WTC11 (cell line): ENCODE measurements around the gene ANKRD13A. TPM values are rescaled to one million over a fixed set of nuclear protein-coding genes. Genes with fewer than 3 reads are reported as not detected.

Source experiments
- ATAC-seq: fragments of 200-7000 bp; cut with Tn5 transposase; 2 replicates; pipeline ENCODE4 v1.10.0; 2021; ENCODE audit warnings: mild to moderate bottlenecking, moderate library complexity
- CTCF ChIA-PET: fragments of 300-600 bp; sonication (Branson Sonifier 250); formaldehyde crosslinking; loops from one replicate; lab custom pipeline; 2021; ENCODE audit warnings: antibody characterized with exemption; lab: Charles Lee
- POLR2A ChIA-PET: fragments of 350-600 bp; sonication (Branson Sonifier 250); formaldehyde crosslinking; loops from one replicate; lab custom pipeline; 2021; ENCODE audit warnings: antibody characterized with exemption; lab: Charles Lee
- DNase-seq: peaks from one replicate; pipeline ENCODE4 v3.0.0; 2021; ENCODE audit warnings: low spot score
- H3K27ac Mint-ChIP-seq: 2 replicates; pipeline ENCODE4 v1.8.0; 2021; ENCODE audit warnings: mixed read lengths
- H3K27me3 Mint-ChIP-seq: 2 replicates; pipeline ENCODE4 v1.8.0; 2021; ENCODE audit warnings: low read depth, mild to moderate bottlenecking, moderate library complexity, mixed read lengths
- H3K36me3 Mint-ChIP-seq: 2 replicates; pipeline ENCODE4 v1.8.0; 2021; ENCODE audit warnings: mixed read lengths
- H3K4me1 Mint-ChIP-seq: 2 replicates; pipeline ENCODE4 v1.8.0; 2022; ENCODE audit warnings: mixed read lengths
- H3K4me3 Mint-ChIP-seq: 2 replicates; pipeline ENCODE4 v1.8.0; 2021; ENCODE audit warnings: mild to moderate bottlenecking, moderate library complexity, mixed read lengths
- H3K9me3 Mint-ChIP-seq: 2 replicates; pipeline ENCODE4 v1.8.0; 2021; ENCODE audit warnings: mixed read lengths
- CBFB ChIP-seq: sonication (generic); formaldehyde crosslinking; IDR thresholded peaks from 2 replicates; pipeline ENCODE4 v1.8.1; 2022; ENCODE audit warnings: mild to moderate bottlenecking, low read depth, missing genetic modification reagents
- ESRRA ChIP-seq: sonication (generic); formaldehyde crosslinking; IDR thresholded peaks from 2 replicates; pipeline ENCODE4 v1.8.1; 2022; ENCODE audit warnings: mild to moderate bottlenecking, missing genetic modification reagents, borderline replicate concordance
- FOXP1 ChIP-seq: sonication (generic); formaldehyde crosslinking; IDR thresholded peaks from 2 replicates; pipeline ENCODE4 v1.8.0; 2022; ENCODE audit warnings: missing genetic modification reagents, mild to moderate bottlenecking, moderate library complexity, borderline replicate concordance
- HMGXB4 ChIP-seq: sonication (generic); formaldehyde crosslinking; IDR thresholded peaks from 2 replicates; pipeline ENCODE4 v1.8.1; 2023; ENCODE audit warnings: mild to moderate bottlenecking, moderate library complexity, missing genetic modification reagents
- JUN ChIP-seq: sonication (generic); formaldehyde crosslinking; IDR thresholded peaks from 2 replicates; pipeline ENCODE4 v1.8.0; 2023; ENCODE audit warnings: mild to moderate bottlenecking, missing genetic modification reagents
- KAT7 ChIP-seq: sonication (generic); formaldehyde crosslinking; IDR thresholded peaks from 2 replicates; pipeline ENCODE4 v1.8.1; 2023; ENCODE audit warnings: missing genetic modification reagents, mild to moderate bottlenecking, borderline replicate concordance
- NFATC4 ChIP-seq: fragments of 250-450 bp; sonication (Bioruptor Pico); IDR thresholded peaks from 2 replicates; pipeline ENCODE4 v1.9.0; 2021; ENCODE audit warnings: mild to moderate bottlenecking
- NR2C2 ChIP-seq: sonication (generic); formaldehyde crosslinking; IDR thresholded peaks from 2 replicates; pipeline ENCODE4 v1.8.0; 2022; ENCODE audit warnings: mild to moderate bottlenecking, missing genetic modification reagents
- SMAD3 ChIP-seq: sonication (generic); formaldehyde crosslinking; IDR thresholded peaks from 2 replicates; pipeline ENCODE4 v1.8.0; 2022; ENCODE audit warnings: missing genetic modification reagents, mild to moderate bottlenecking, borderline replicate concordance
- SP1 ChIP-seq: sonication (generic); formaldehyde crosslinking; conservative IDR thresholded peaks from 2 replicates; pipeline ENCODE4 v1.8.1; 2022; ENCODE audit warnings: missing genetic modification reagents
- ZNF317 ChIP-seq: sonication (generic); formaldehyde crosslinking; IDR thresholded peaks from 2 replicates; pipeline ENCODE4 v1.8.1; 2023; ENCODE audit warnings: low read depth, mild to moderate bottlenecking, moderate library complexity, missing genetic modification reagents, borderline replicate concordance
- ZNF416 ChIP-seq: fragments of 250-450 bp; sonication (Bioruptor Pico); IDR thresholded peaks from 2 replicates; pipeline ENCODE4 v1.9.0; 2021; ENCODE audit warnings: mild to moderate bottlenecking, inconsistent platforms
- ZNF423 ChIP-seq: fragments of 250-450 bp; sonication (Bioruptor Pico); IDR thresholded peaks from 2 replicates; pipeline ENCODE4 v2.1.2; 2022; ENCODE audit warnings: mild to moderate bottlenecking, moderate library complexity
- total RNA-seq: library from RNA; stranded (reverse); gene quantifications from 3 replicates; pipeline ENCODE4 v1.2.3, GENCODE V29; 2021
- TF ChIP-seq, protein P1 (sequence below): sonication (generic); formaldehyde crosslinking; IDR thresholded peaks from 2 replicates; pipeline ENCODE4 v1.8.1; 2023; ENCODE audit warnings: mild to moderate bottlenecking, missing genetic modification reagents, moderate library complexity
- TF ChIP-seq, protein P2 (sequence below): sonication (generic); formaldehyde crosslinking; conservative IDR thresholded peaks from 2 replicates; pipeline ENCODE4 v1.8.1; 2023; ENCODE audit warnings: mild to moderate bottlenecking, low read depth, missing genetic modification reagents, moderate library complexity
- TF ChIP-seq, protein P3 (sequence below): sonication (generic); formaldehyde crosslinking; IDR thresholded peaks from 2 replicates; pipeline ENCODE4 v1.8.1; 2023; ENCODE audit warnings: mild to moderate bottlenecking, missing genetic modification reagents, moderate library complexity
- TF ChIP-seq, protein P4 (sequence below): sonication (generic); formaldehyde crosslinking; IDR thresholded peaks from 2 replicates; pipeline ENCODE4 v1.8.1; 2023; ENCODE audit warnings: mild to moderate bottlenecking, missing genetic modification reagents

ANKRD13A gene
- total RNA-seq, 1 experiment from 2014 or later = 22.4 TPM

DNA sequence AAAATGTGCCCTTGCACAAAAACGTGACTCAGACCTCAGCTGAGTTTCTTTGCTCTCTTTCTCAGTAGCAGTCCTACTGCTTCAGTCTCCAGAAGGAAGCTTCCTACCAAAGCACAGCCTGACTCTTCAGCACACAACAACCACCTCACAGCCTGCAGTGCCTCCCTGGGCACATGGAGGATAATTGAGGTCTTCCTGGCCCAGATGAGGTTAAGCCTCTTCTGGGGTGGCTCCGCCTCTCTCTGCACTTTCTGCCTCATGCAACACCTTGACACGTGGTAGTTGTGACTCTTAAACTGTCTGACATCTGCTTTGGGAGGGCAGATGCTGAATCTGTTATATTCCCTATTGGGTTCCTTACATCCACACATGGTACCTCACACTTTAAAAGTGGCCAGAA lies 36.8 kb upstream of the ANKRD13A start:
- ATAC-seq = no peak; the same call in 1 of the 2 replicates
- peak overlapping the region; percentile 57; the same call in 1 of the 2 replicates for H3K27ac Mint-ChIP-seq

DNA sequence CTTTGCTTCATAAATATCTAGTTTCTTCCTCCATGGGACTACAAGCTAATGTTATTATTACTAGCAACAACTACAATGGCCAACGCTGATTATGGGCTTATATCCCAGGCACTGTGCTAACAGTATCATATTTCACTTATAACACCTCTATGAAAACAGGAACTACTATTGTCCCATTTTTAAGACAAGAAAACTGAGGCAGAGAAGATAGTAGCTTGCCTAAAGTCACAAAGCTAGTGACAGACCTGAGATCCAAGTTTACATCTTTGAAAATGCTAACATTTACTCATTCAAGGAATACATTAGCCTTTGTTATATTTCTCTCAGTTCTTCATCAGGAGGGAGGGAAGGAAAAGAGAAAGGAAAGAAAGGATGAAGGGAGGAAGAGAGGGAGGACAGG lies 35.9 kb upstream of the ANKRD13A start:
- no peak for DNase-seq
- no peaks in the 10 kb centered on the region for H3K9me3 Mint-ChIP-seq
- peaks cover 26% of the 10 kb centered on the region for H3K36me3 Mint-ChIP-seq
- TF ChIP-seq ZNF317 (CRISPR knock-in tag) (no peak), HMGXB4 (CRISPR knock-in tag) (no peak), NR2C2 (CRISPR knock-in tag) (no peak), ZNF416 (CRISPR knock-in tag) (no peak), KAT7 (CRISPR knock-in tag) (no peak), NFATC4 (CRISPR knock-in tag) (no peak), ZNF423 (CRISPR knock-in tag) (no peak)
- TF ChIP-seq, protein P1, sequence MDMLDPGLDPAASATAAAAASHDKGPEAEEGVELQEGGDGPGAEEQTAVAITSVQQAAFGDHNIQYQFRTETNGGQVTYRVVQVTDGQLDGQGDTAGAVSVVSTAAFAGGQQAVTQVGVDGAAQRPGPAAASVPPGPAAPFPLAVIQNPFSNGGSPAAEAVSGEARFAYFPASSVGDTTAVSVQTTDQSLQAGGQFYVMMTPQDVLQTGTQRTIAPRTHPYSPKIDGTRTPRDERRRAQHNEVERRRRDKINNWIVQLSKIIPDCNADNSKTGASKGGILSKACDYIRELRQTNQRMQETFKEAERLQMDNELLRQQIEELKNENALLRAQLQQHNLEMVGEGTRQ (CRISPR knock-in tag) = no peak
- TF ChIP-seq, protein P2, sequence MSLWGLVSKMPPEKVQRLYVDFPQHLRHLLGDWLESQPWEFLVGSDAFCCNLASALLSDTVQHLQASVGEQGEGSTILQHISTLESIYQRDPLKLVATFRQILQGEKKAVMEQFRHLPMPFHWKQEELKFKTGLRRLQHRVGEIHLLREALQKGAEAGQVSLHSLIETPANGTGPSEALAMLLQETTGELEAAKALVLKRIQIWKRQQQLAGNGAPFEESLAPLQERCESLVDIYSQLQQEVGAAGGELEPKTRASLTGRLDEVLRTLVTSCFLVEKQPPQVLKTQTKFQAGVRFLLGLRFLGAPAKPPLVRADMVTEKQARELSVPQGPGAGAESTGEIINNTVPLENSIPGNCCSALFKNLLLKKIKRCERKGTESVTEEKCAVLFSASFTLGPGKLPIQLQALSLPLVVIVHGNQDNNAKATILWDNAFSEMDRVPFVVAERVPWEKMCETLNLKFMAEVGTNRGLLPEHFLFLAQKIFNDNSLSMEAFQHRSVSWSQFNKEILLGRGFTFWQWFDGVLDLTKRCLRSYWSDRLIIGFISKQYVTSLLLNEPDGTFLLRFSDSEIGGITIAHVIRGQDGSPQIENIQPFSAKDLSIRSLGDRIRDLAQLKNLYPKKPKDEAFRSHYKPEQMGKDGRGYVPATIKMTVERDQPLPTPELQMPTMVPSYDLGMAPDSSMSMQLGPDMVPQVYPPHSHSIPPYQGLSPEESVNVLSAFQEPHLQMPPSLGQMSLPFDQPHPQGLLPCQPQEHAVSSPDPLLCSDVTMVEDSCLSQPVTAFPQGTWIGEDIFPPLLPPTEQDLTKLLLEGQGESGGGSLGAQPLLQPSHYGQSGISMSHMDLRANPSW (CRISPR knock-in tag) = no peak
- TF ChIP-seq, all 79 proteins: peak for 0
- ChIA-PET CTCF (no interaction called here), POLR2A (no interaction called here)
- Mint-ChIP-seq H3K4me3 (no peak overlapping the region), H3K27me3 (no peaks in the 10 kb centered on the region), H3K4me1 (no peaks in the 10 kb centered on the region), H3K27ac (no peak overlapping the region)
- ATAC-seq = no peak

More for the DNA sequence above, 36.8 kb upstream of the ANKRD13A start:
- TF ChIP-seq CBFB (CRISPR knock-in tag) (no peak), FOXP1 (CRISPR knock-in tag) (no peak), SP1 (no peak), SMAD3 (CRISPR knock-in tag) (no peak), ESRRA (CRISPR knock-in tag) (no peak), KAT7 (CRISPR knock-in tag) (no peak), JUN (CRISPR knock-in tag) (no peak)
- TF ChIP-seq, protein P3, sequence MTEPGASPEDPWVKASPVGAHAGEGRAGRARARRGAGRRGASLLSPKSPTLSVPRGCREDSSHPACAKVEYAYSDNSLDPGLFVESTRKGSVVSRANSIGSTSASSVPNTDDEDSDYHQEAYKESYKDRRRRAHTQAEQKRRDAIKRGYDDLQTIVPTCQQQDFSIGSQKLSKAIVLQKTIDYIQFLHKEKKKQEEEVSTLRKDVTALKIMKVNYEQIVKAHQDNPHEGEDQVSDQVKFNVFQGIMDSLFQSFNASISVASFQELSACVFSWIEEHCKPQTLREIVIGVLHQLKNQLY (CRISPR knock-in tag) = no peak
- TF ChIP-seq, protein P2 (CRISPR knock-in tag) = no peak
- TF ChIP-seq, protein P4, sequence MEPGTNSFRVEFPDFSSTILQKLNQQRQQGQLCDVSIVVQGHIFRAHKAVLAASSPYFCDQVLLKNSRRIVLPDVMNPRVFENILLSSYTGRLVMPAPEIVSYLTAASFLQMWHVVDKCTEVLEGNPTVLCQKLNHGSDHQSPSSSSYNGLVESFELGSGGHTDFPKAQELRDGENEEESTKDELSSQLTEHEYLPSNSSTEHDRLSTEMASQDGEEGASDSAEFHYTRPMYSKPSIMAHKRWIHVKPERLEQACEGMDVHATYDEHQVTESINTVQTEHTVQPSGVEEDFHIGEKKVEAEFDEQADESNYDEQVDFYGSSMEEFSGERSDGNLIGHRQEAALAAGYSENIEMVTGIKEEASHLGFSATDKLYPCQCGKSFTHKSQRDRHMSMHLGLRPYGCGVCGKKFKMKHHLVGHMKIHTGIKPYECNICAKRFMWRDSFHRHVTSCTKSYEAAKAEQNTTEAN (CRISPR knock-in tag) = no peak
- TF ChIP-seq, all 79 proteins: peak for 0
- no peak for DNase-seq
- ChIA-PET CTCF (interaction anchor here (1.1 kb wide), 1 partner anchor 51 kb away, joined by 3 read pairs; no protein-coding TSS in a partner anchor), POLR2A (no interaction called here)
- no peaks in the 10 kb centered on the region for H3K4me1 Mint-ChIP-seq
- H3K27me3 Mint-ChIP-seq = no peaks in the 10 kb centered on the region
- peaks cover 27% of the 10 kb centered on the region for H3K36me3 Mint-ChIP-seq
- no peaks in the 10 kb centered on the region for H3K9me3 Mint-ChIP-seq
- no peak overlapping the region for H3K4me3 Mint-ChIP-seq
